Keratinocyte (primary cell): ENCODE data around the gene ZNF518A. TPM values are rescaled to one million over a fixed set of nuclear protein-coding genes. Genes with fewer than 3 reads are reported as not detected.

Experiments
- DNase-seq: peaks from one replicate; pipeline ENCODE4 v3.0.0-alpha.2; 2011; ENCODE audit warnings: low read depth, missing footprints, low spot score
- FAIRE-seq: peaks from 2 replicates; lab custom pipeline; 2011; peaks lifted over from hg19 to GRCh38; lab: Jason Lieb, UNC
- H2AFZ ChIP-seq: 2 replicates; pipeline ENCODE4 v1.6.0; 2012; ENCODE audit warnings: low read length, control low read depth, inconsistent platforms; ENCODE audit not compliant: control insufficient read depth
- H3K27ac ChIP-seq: 2 replicates; pipeline ENCODE4 v1.5.1; 2011; ENCODE audit warnings: low read length; ENCODE audit not compliant: control insufficient read depth, insufficient read depth
- H3K27me3 ChIP-seq: 3 replicates; pipeline ENCODE4 v1.6.0; 2011; ENCODE audit warnings: low read length; ENCODE audit not compliant: control insufficient read depth, insufficient read depth; ENCODE audit errors: extremely low read depth
- H3K36me3 ChIP-seq, 2 experiments: 2 replicates in 1 of 2; 3 replicates in 1 of 2; pipeline ENCODE4 v1.5.1; 2011; ENCODE audit warnings: low read length in 2 of 2, mild to moderate bottlenecking in 1 of 2; ENCODE audit not compliant: control insufficient read depth in 2 of 2, insufficient read depth in 2 of 2; ENCODE audit errors: extremely low read depth in 1 of 2
- H3K4me1 ChIP-seq: 3 replicates; pipeline ENCODE4 v1.5.1; 2011; ENCODE audit warnings: low read length; ENCODE audit not compliant: control insufficient read depth, insufficient read depth; ENCODE audit errors: extremely low read depth
- H3K4me2 ChIP-seq: 3 replicates; pipeline ENCODE4 v1.6.0; 2011; ENCODE audit warnings: low read depth, low read length; ENCODE audit not compliant: control insufficient read depth, insufficient read depth; ENCODE audit errors: extremely low read depth
- H3K4me3 ChIP-seq, 3 experiments: fragments of 200-600 bp in 1 of 3; sonication (generic) in 1 of 3; 2 replicates in 2 of 3; 3 replicates in 1 of 3; pipeline ENCODE4 v1.5.1; 2011 to 2016; ENCODE audit warnings: low read length in 3 of 3, mild to moderate bottlenecking in 3 of 3, control low read depth in 2 of 3, inconsistent platforms in 1 of 3, low read depth in 1 of 3, mixed read lengths in 1 of 3, mixed run types in 1 of 3, moderate library complexity in 1 of 3; ENCODE audit not compliant: control insufficient read depth in 2 of 3, insufficient read depth in 2 of 3; ENCODE audit errors: extremely low read depth in 1 of 3
- H3K79me2 ChIP-seq: 2 replicates; pipeline ENCODE4 v1.6.0; 2012; ENCODE audit warnings: low read length; ENCODE audit not compliant: control insufficient read depth, insufficient read depth
- H3K9ac ChIP-seq: 3 replicates; pipeline ENCODE4 v1.6.0; 2011; ENCODE audit warnings: low read length; ENCODE audit not compliant: control insufficient read depth, insufficient read depth; ENCODE audit errors: extremely low read depth
- H3K9me1 ChIP-seq: 3 replicates; pipeline ENCODE4 v1.6.0; 2011; ENCODE audit warnings: low read length; ENCODE audit not compliant: control insufficient read depth, insufficient read depth; ENCODE audit errors: extremely low read depth
- H3K9me3 ChIP-seq: 2 replicates; pipeline ENCODE4 v1.5.1; 2012; ENCODE audit warnings: low read depth, low read length; ENCODE audit not compliant: control insufficient read depth
- H4K20me1 ChIP-seq: 3 replicates; pipeline ENCODE4 v1.6.0; 2011; ENCODE audit warnings: low read length; ENCODE audit not compliant: control insufficient read depth, insufficient read depth; ENCODE audit errors: extremely low read depth
- CTCF ChIP-seq, 3 experiments: IDR thresholded peaks in 1 of 3; conservative IDR thresholded peaks in 1 of 3; optimal IDR thresholded peaks in 1 of 3; 2 replicates in 2 of 3; 3 replicates in 1 of 3; pipeline versions ENCODE3 to v1.5.1; 2011; ENCODE audit warnings: low read length in 3 of 3, mild to moderate bottlenecking in 3 of 3, moderate library complexity in 2 of 3, control low read depth in 1 of 3, inconsistent platforms in 1 of 3; ENCODE audit not compliant: insufficient read depth in 2 of 3; ENCODE audit errors: extremely low read depth in 1 of 3
- EZH2 ChIP-seq: IDR thresholded peaks from one replicate; pipeline ENCODE4 v1.6.1; 2012; ENCODE audit warnings: inconsistent platforms, mild to moderate bottlenecking, low read length, moderate library complexity
- dilution Hi-C: fragments of 300-500 bp; cut with MboI; formaldehyde crosslinking; loops from one replicate; pipeline ENCODE4 v1.7.0; 2020; ENCODE audit warnings: low sequenced_read_pairs; ENCODE audit not compliant: extremely low pct_ligation_motif_present
- polyA plus RNA-seq, 5 experiments: library from polyadenylated mRNA; depleted of rRNA in 3 of 5; stranded (reverse) in 3 of 5; stranded (forward) in 1 of 5; unstranded in 1 of 5; fragments of >200 nt; gene quantifications; 1 replicate in 1 of 5; 2 replicates in 3 of 5; 3 replicates in 1 of 5; pipeline versions ENCODE4 v1.2.1 to v1.2.3, GENCODE V29; 2011 to 2012; ENCODE audit warnings: missing spikeins in 2 of 5, low read depth in 1 of 5, low replicate concordance in 1 of 5

Gene ZNF518A
- polyA plus RNA-seq, 1 donor (not counting 4 experiments of a cell fraction or from before 2014, with no cell fraction given): 10.0 TPM

DNA sequence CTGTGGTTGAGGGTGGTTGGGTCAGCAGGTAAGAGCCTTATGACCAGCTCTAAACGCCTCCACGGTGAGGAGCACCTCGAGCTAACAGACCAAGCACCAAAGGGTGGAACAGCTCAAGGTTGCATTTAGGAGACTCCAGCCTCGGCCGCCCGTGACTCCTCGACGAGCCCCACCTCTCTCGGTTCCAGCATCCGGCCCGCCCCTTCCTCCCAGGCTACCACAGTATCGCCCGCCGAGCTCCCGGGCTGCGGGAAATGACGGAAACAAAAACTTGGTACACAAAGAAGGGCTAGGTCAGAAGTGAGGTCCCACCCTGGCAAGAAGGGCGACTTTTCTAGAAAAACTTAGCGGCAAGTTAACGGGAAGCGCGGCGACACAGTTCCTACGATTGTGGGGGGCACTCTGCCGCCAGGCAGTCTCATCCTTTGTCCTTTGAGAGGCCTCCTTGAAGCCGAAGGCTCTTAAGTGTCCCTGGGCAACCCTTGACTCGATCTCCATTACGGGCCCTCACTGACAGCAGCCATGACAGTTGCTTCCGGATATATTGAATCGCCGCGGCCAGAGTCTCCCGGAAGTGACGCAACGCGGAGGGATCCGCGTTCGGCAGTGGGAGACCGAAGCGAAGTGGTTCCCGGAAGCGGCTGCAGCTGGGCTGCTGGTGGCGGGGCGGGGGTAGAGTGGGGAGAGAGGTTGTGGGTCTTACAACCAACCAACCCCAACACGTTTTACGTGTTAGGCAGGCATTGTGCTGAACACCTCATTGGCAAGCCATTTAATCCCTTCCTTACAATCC, 40.2 kb upstream of the ZNF518A start:
- Histone ChIP-seq H2AFZ (peak overlapping the region; percentile 94), H3K4me3 (peak overlapping the region; percentile 75 to 79 (median 75)), H3K79me2 (no peaks in the 10 kb centered on the region), H3K27me3 (peaks cover 4% of the 10 kb centered on the region), H3K36me3 (no peaks in the 10 kb centered on the region), H3K4me2 (peak overlapping the region; percentile 74), H3K4me1 (peaks cover 4% of the 10 kb centered on the region), H3K9me1 (no peaks in the 10 kb centered on the region), H3K27ac (peak overlapping the region; percentile 93), H3K9ac (peak overlapping the region; percentile 88), H3K9me3 (no peaks in the 10 kb centered on the region), H4K20me1 (no peaks in the 10 kb centered on the region)
- DNase-seq (peak; percentile 40), FAIRE-seq (no peak)
- dilution Hi-C loops: no loop called here
- TF ChIP-seq CTCF (optimal IDR thresholded peaks at IDR 0.05 in 1 of 3, IDR thresholded peaks at IDR 0.05 in 1 of 3, conservative IDR thresholded peaks at IDR 0.05 in 1 of 3; ENCODE audit: extremely low read depth in 1 of 3, insufficient read depth in 2 of 3, low read length in 3 of 3) (no peak), EZH2 (no peak)

- TF ChIP-seq CTCF (optimal IDR thresholded peaks at IDR 0.05 in 1 of 3, IDR thresholded peaks at IDR 0.05 in 1 of 3, conservative IDR thresholded peaks at IDR 0.05 in 1 of 3; ENCODE audit: extremely low read depth in 1 of 3, insufficient read depth in 2 of 3, low read length in 3 of 3) (no peak), EZH2 (no peak)
- peak overlapping the region; percentile 88 for H3K9ac ChIP-seq
- H3K4me3 ChIP-seq: peak overlapping the region; percentile 75 to 79 (median 75)
- no peaks in the 10 kb centered on the region for H3K9me3 ChIP-seq
- DNase-seq (no peak), FAIRE-seq (no peak)
- no peaks in the 10 kb centered on the region for H3K9me1 ChIP-seq
- H3K27me3 ChIP-seq: peaks cover 4% of the 10 kb centered on the region
- H2AFZ ChIP-seq: peak overlapping the region; percentile 94
- peaks cover 4% of the 10 kb centered on the region for H3K4me1 ChIP-seq
- no peaks in the 10 kb centered on the region for H4K20me1 ChIP-seq
- peak overlapping the region; percentile 93 for H3K27ac ChIP-seq
- H3K4me2 ChIP-seq: peak overlapping the region; percentile 74
- dilution Hi-C loops: no loop called here
- no peaks in the 10 kb centered on the region for H3K36me3 ChIP-seq
- H3K79me2 ChIP-seq: no peaks in the 10 kb centered on the region
Measured at GRCh38 chr10:96090463-96090800, 39.7 kb upstream of the ZNF518A start.
